Measurements from ENCODE around the gene MCC. TPM values are rescaled to one million over a fixed set of nuclear protein-coding genes. Genes with fewer than 3 reads are reported as not detected.

MCC gene
- total RNA-seq, 2 experiments from 2014 or later, result 0.62 to 0.81 TPM

- Mint-ChIP-seq H3K27me3 (ENCODE audit: low read depth) (no peaks in the 10 kb centered on the region), H3K4me3 (no peak overlapping the region), H3K4me1 (ENCODE audit: low read depth) (no peaks in the 10 kb centered on the region), H3K9me3 (no peaks in the 10 kb centered on the region), H3K27ac (no peak overlapping the region), H3K36me3 (ENCODE audit: low read depth) (no peaks in the 10 kb centered on the region)
- CTCF ChIA-PET, result no interaction called here
- intact Hi-C loops (cut with micrococcal nuclease), result no loop called here
- DNase-seq, result no peak
These were observed 229.2 kb downstream of the MCC start for GRCh38 chr5:113259034-113259433.

GRCh38 chr5:113257545-113257944, 230.7 kb downstream of the MCC start:
- no peak for DNase-seq
- H3K4me1 Mint-ChIP-seq (ENCODE audit: low read depth), result no peaks in the 10 kb centered on the region
- CTCF ChIA-PET, result no interaction called here
- intact Hi-C loops (cut with micrococcal nuclease), result no loop called here
- no peaks in the 10 kb centered on the region for H3K9me3 Mint-ChIP-seq
- peaks cover 7% of the 10 kb centered on the region for H3K27me3 Mint-ChIP-seq (ENCODE audit: low read depth)
- H3K36me3 Mint-ChIP-seq (ENCODE audit: low read depth), result no peaks in the 10 kb centered on the region
- H3K4me3 Mint-ChIP-seq, result no peak overlapping the region
- no peak overlapping the region for H3K27ac Mint-ChIP-seq

- Mint-ChIP-seq H3K4me3 (no peak overlapping the region), H3K9me3 (no peaks in the 10 kb centered on the region), H3K27me3 (ENCODE audit: low read depth) (peaks cover 9% of the 10 kb centered on the region), H3K4me1 (ENCODE audit: low read depth) (no peaks in the 10 kb centered on the region), H3K27ac (no peak overlapping the region), H3K36me3 (ENCODE audit: low read depth) (no peaks in the 10 kb centered on the region)
- CTCF ChIA-PET, result no interaction called here
- DNase-seq, result no peak
- intact Hi-C loops (cut with micrococcal nuclease), result no loop called here
These were observed 231.4 kb downstream of the MCC start for GRCh38 chr5:113256671-113257452.

- CTCF ChIA-PET, result no interaction called here
- intact Hi-C loops (cut with micrococcal nuclease), result no loop called here
- Mint-ChIP-seq H3K4me3 (no peak overlapping the region), H3K9me3 (no peaks in the 10 kb centered on the region), H3K27me3 (ENCODE audit: low read depth) (peaks cover 16% of the 10 kb centered on the region), H3K4me1 (ENCODE audit: low read depth) (no peaks in the 10 kb centered on the region), H3K27ac (no peak overlapping the region), H3K36me3 (ENCODE audit: low read depth) (no peaks in the 10 kb centered on the region)
- no peak for DNase-seq
These were observed 232.5 kb downstream of the MCC start for GRCh38 chr5:113255579-113256386.

GRCh38 chr5:113255105-113255504, 233.1 kb downstream of the MCC start:
- intact Hi-C loops (cut with micrococcal nuclease), result no loop called here
- H3K4me1 Mint-ChIP-seq (ENCODE audit: low read depth), result no peaks in the 10 kb centered on the region
- no peaks in the 10 kb centered on the region for H3K36me3 Mint-ChIP-seq (ENCODE audit: low read depth)
- H3K27ac Mint-ChIP-seq, result no peak overlapping the region
- no peak overlapping the region for H3K4me3 Mint-ChIP-seq
- CTCF ChIA-PET, result no interaction called here
- no peak for DNase-seq
- H3K27me3 Mint-ChIP-seq (ENCODE audit: low read depth), result peaks cover 16% of the 10 kb centered on the region
- no peaks in the 10 kb centered on the region for H3K9me3 Mint-ChIP-seq

GRCh38 chr5:113253037-113253436, 235.2 kb downstream of the MCC start:
- no peaks in the 10 kb centered on the region for H3K36me3 Mint-ChIP-seq (ENCODE audit: low read depth)
- peaks cover 18% of the 10 kb centered on the region for H3K27me3 Mint-ChIP-seq (ENCODE audit: low read depth)
- no peaks in the 10 kb centered on the region for H3K4me1 Mint-ChIP-seq (ENCODE audit: low read depth)
- no peak overlapping the region for H3K27ac Mint-ChIP-seq
- H3K4me3 Mint-ChIP-seq, result no peak overlapping the region
- H3K9me3 Mint-ChIP-seq, result no peaks in the 10 kb centered on the region
- intact Hi-C loops (cut with micrococcal nuclease), result no loop called here
- CTCF ChIA-PET, result no interaction called here
- DNase-seq, result no peak

- H3K4me3 Mint-ChIP-seq, result no peak overlapping the region
- peaks cover 24% of the 10 kb centered on the region for H3K27me3 Mint-ChIP-seq (ENCODE audit: low read depth)
- no peaks in the 10 kb centered on the region for H3K4me1 Mint-ChIP-seq (ENCODE audit: low read depth)
- intact Hi-C loops (cut with micrococcal nuclease), result no loop called here
- no peaks in the 10 kb centered on the region for H3K9me3 Mint-ChIP-seq
- no peak overlapping the region for H3K27ac Mint-ChIP-seq
- CTCF ChIA-PET, result no interaction called here
- no peak for DNase-seq
- no peaks in the 10 kb centered on the region for H3K36me3 Mint-ChIP-seq (ENCODE audit: low read depth)
These were observed 236.2 kb downstream of the MCC start for GRCh38 chr5:113252066-113252465.

- intact Hi-C loops (cut with micrococcal nuclease), result no loop called here
- CTCF ChIA-PET, result no interaction called here
- H3K36me3 Mint-ChIP-seq (ENCODE audit: low read depth), result no peaks in the 10 kb centered on the region
- no peak for DNase-seq
- no peak overlapping the region for H3K27ac Mint-ChIP-seq
- H3K4me1 Mint-ChIP-seq (ENCODE audit: low read depth), result peaks cover 2% of the 10 kb centered on the region
- H3K27me3 Mint-ChIP-seq (ENCODE audit: low read depth), result peaks cover 24% of the 10 kb centered on the region
- H3K9me3 Mint-ChIP-seq, result no peaks in the 10 kb centered on the region
- no peak overlapping the region for H3K4me3 Mint-ChIP-seq
These were observed 237.8 kb downstream of the MCC start for GRCh38 chr5:113250341-113250953.

GRCh38 chr5:113249206-113249605, 239.0 kb downstream of the MCC start:
- DNase-seq, result no peak
- intact Hi-C loops (cut with micrococcal nuclease), result no loop called here
- Mint-ChIP-seq H3K9me3 (no peaks in the 10 kb centered on the region), H3K27ac (no peak overlapping the region), H3K36me3 (ENCODE audit: low read depth) (no peaks in the 10 kb centered on the region), H3K4me3 (no peak overlapping the region), H3K27me3 (ENCODE audit: low read depth) (peaks cover 24% of the 10 kb centered on the region), H3K4me1 (ENCODE audit: low read depth) (peaks cover 2% of the 10 kb centered on the region)
- CTCF ChIA-PET, result interaction anchor here (0.6 to 1.4 kb wide), 2 partner anchors 14 to 1753 kb away, joined by 3 to 4 read pairs; no protein-coding TSS in a partner anchor

GRCh38 chr5:113246361-113246870, 241.8 kb downstream of the MCC start:
- peaks cover 12% of the 10 kb centered on the region for H3K27me3 Mint-ChIP-seq (ENCODE audit: low read depth)
- CTCF ChIA-PET, result no interaction called here
- no peak overlapping the region for H3K27ac Mint-ChIP-seq
- intact Hi-C loops (cut with micrococcal nuclease), result no loop called here
- DNase-seq, result no peak
- no peaks in the 10 kb centered on the region for H3K36me3 Mint-ChIP-seq (ENCODE audit: low read depth)
- no peaks in the 10 kb centered on the region for H3K9me3 Mint-ChIP-seq
- H3K4me3 Mint-ChIP-seq, result no peak overlapping the region
- H3K4me1 Mint-ChIP-seq (ENCODE audit: low read depth), result peaks cover 2% of the 10 kb centered on the region

GRCh38 chr5:113245427-113246225, 242.6 kb downstream of the MCC start:
- intact Hi-C loops (cut with micrococcal nuclease), result no loop called here
- H3K36me3 Mint-ChIP-seq (ENCODE audit: low read depth), result no peaks in the 10 kb centered on the region
- no peak overlapping the region for H3K4me3 Mint-ChIP-seq
- peaks cover 2% of the 10 kb centered on the region for H3K4me1 Mint-ChIP-seq (ENCODE audit: low read depth)
- H3K27ac Mint-ChIP-seq, result no peak overlapping the region
- CTCF ChIA-PET, result no interaction called here
- peaks cover 8% of the 10 kb centered on the region for H3K27me3 Mint-ChIP-seq (ENCODE audit: low read depth)
- no peaks in the 10 kb centered on the region for H3K9me3 Mint-ChIP-seq
- no peak for DNase-seq

GRCh38 chr5:113244966-113245365, 243.3 kb downstream of the MCC start:
- CTCF ChIA-PET, result no interaction called here
- Mint-ChIP-seq H3K4me3 (no peak overlapping the region), H3K9me3 (no peaks in the 10 kb centered on the region), H3K4me1 (ENCODE audit: low read depth) (peaks cover 2% of the 10 kb centered on the region), H3K36me3 (ENCODE audit: low read depth) (no peaks in the 10 kb centered on the region), H3K27me3 (ENCODE audit: low read depth) (peaks cover 8% of the 10 kb centered on the region), H3K27ac (no peak overlapping the region)
- intact Hi-C loops (cut with micrococcal nuclease), result no loop called here
- no peak for DNase-seq

Data from activated naive CD4-positive, alpha-beta T cell treated with anti-CD3 and anti-CD28 coated beads for 36 hours (primary cell).